Breast epithelium (tissue), 4 donors: ENCODE results near the gene DNAH7. TPM values are rescaled to one million over a fixed set of nuclear protein-coding genes. Genes with fewer than 3 reads are reported as not detected.

Experiments
- DNase-seq, 2 donors: peaks; one replicate each; pipeline ENCODE4 v3.0.0-alpha.2; 2019; ENCODE audit warnings: low spot score in 2 of 2
- H3K27ac ChIP-seq, 2 donors: fragments of 200-600 bp; sonication (generic) in 1 of 2; one replicate each; pipeline ENCODE4 v1.5.1; 2016 to 2019; ENCODE audit warnings: mild to moderate bottlenecking in 1 of 2
- H3K27me3 ChIP-seq, 2 donors: fragments of 200-600 bp; sonication (generic) in 1 of 2; one replicate each; pipeline versions ENCODE4 v1.5.1 to v1.6.0; 2017 to 2019; ENCODE audit warnings: control low read depth in 1 of 2, mild to moderate bottlenecking in 1 of 2
- H3K36me3 ChIP-seq: fragments of 200-600 bp; one replicate; pipeline ENCODE4 v1.5.1; 2019
- H3K4me1 ChIP-seq, 2 donors: fragments of 200-600 bp; sonication (generic); one replicate each; pipeline ENCODE4 v1.5.1; 2016 to 2019; ENCODE audit warnings: control low read depth in 1 of 2
- H3K4me3 ChIP-seq, 3 donors: fragments of 200-600 bp; sonication (generic); 1 replicate in 2 of 3; 2 replicates in 1 of 3; pipeline ENCODE4 v1.5.1; 2016 to 2019; ENCODE audit warnings: mild to moderate bottlenecking in 3 of 3, moderate library complexity in 2 of 3
- H3K9me3 ChIP-seq, 2 donors: fragments of 200-600 bp; sonication (generic) in 1 of 2; one replicate each; pipeline ENCODE4 v1.5.1; 2016 to 2019; ENCODE audit warnings: control low read depth in 1 of 2
- POLR2A ChIP-seq: fragments of 450-650 bp; IDR thresholded peaks from one replicate; pipeline ENCODE4 v1.6.1; 2016; ENCODE audit warnings: antibody characterized with exemption, mild to moderate bottlenecking, moderate library complexity
- POLR2AphosphoS5 ChIP-seq, 3 donors: sonication (generic); formaldehyde crosslinking; IDR thresholded peaks; one replicate each; pipeline ENCODE4 v1.6.1; 2017; ENCODE audit warnings: antibody characterized with exemption in 3 of 3
- intact Hi-C: fragments of 100-400 bp; cut with DNase I; formaldehyde crosslinking; loops from one replicate; pipeline ENCODE4 v1.15.1; 2023; ENCODE audit warnings: low total_unique reads
- total RNA-seq, 3 donors: library from RNA; depleted of rRNA; stranded (reverse); fragments of >200 nt; gene quantifications; one replicate each; pipeline ENCODE4 v1.1.0, GENCODE V29; 2016
- TF ChIP-seq, protein P1 (sequence below), 3 donors: fragments of 450-650 bp; IDR thresholded peaks; one replicate each; pipeline ENCODE4 v1.5.1; 2016 to 2017; ENCODE audit warnings: antibody characterized with exemption in 3 of 3, mild to moderate bottlenecking in 3 of 3, moderate library complexity in 3 of 3

Gene DNAH7
- total RNA-seq, 3 donors from 2014 or later = 1.3 to 10.5 (median 7.2) TPM

DNA sequence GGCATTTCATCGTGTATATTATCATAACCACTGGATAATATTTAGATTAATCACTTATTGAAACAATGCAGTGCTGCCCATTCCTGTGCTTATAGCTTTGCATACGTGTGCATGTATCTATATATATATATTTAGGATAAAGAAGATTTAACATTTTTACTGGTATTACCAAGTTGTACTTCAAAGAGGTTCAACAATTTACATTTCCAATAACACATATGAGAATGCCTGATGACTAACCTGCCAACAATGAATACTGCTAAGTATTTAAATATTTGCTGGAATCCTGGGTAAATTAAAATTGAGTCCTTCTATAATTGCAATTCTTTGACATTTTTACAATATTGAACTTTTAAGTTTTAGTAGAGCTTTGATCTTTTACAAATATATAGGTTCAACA is 300.2 kb downstream of the DNAH7 start:
- no peak for DNase-seq
- Histone ChIP-seq H3K27ac (no peak overlapping the region), H3K36me3 (no peaks in the 10 kb centered on the region), H3K4me3 (no peak overlapping the region), H3K4me1 (no peaks in the 10 kb centered on the region), H3K27me3 (no peaks in the 10 kb centered on the region), H3K9me3 (peaks cover 6 to 13% of the 10 kb centered on the region in 2 donors)
- intact Hi-C loops = no loop called here
- TF ChIP-seq POLR2A (no peak), POLR2AphosphoS5 (IDR thresholded peaks at IDR 0.05) (no peak)
- TF ChIP-seq, protein P1, sequence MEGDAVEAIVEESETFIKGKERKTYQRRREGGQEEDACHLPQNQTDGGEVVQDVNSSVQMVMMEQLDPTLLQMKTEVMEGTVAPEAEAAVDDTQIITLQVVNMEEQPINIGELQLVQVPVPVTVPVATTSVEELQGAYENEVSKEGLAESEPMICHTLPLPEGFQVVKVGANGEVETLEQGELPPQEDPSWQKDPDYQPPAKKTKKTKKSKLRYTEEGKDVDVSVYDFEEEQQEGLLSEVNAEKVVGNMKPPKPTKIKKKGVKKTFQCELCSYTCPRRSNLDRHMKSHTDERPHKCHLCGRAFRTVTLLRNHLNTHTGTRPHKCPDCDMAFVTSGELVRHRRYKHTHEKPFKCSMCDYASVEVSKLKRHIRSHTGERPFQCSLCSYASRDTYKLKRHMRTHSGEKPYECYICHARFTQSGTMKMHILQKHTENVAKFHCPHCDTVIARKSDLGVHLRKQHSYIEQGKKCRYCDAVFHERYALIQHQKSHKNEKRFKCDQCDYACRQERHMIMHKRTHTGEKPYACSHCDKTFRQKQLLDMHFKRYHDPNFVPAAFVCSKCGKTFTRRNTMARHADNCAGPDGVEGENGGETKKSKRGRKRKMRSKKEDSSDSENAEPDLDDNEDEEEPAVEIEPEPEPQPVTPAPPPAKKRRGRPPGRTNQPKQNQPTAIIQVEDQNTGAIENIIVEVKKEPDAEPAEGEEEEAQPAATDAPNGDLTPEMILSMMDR (IDR thresholded peaks at IDR 0.05) = no peak

DNA sequence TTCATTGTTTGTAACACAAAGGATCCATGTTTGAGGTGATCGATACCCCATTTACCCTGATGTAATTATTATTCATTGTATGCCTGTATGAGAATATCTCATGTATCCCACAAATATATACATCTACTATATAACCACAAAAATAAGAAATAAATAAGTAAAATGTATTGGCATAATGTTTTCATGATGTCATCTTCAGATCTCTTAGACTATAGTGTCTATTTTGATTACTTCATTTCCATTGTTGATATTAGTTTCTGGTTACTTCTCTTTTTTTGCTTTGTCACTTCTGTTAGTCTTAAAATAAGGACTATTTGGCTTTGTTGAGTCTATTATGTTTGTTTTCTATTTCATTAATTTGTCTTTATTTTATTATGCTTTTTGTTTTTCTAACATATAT is 301.9 kb downstream of the DNAH7 start:
- Histone ChIP-seq H3K36me3 (no peaks in the 10 kb centered on the region), H3K27ac (no peak overlapping the region), H3K9me3 (peaks cover 6 to 13% of the 10 kb centered on the region in 2 donors), H3K4me1 (no peaks in the 10 kb centered on the region), H3K27me3 (no peaks in the 10 kb centered on the region), H3K4me3 (no peak overlapping the region)
- TF ChIP-seq POLR2AphosphoS5 (IDR thresholded peaks at IDR 0.05) (no peak), POLR2A (no peak)
- TF ChIP-seq, protein P1 (IDR thresholded peaks at IDR 0.05) = no peak
- intact Hi-C loops = no loop called here
- no peak for DNase-seq

DNA sequence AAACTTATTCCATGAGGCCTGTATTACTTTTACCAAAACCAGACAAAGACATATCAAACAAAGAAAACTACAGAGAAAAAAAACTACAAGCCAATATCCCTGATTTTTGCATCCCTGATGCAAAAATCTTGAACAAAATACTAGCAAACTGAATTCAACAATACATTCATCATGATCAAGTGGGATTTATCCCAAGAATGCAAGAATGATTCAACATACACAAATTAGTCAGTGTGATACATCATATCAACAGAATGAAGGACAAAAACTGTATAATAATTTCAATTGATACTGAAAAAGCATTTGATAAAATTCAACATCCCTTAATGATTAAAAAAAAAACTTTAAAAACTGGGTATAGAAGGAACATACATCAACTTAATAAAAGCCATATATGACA is 304.8 kb downstream of the DNAH7 start:
- no peak for TF ChIP-seq POLR2AphosphoS5 (IDR thresholded peaks at IDR 0.05)
- TF ChIP-seq POLR2A = no peak
- TF ChIP-seq, protein P1 (IDR thresholded peaks at IDR 0.05) = no peak
- Histone ChIP-seq H3K4me1 (no peaks in the 10 kb centered on the region), H3K36me3 (no peaks in the 10 kb centered on the region), H3K4me3 (no peak overlapping the region), H3K27ac (no peak overlapping the region), H3K27me3 (no peaks in the 10 kb centered on the region), H3K9me3 (peaks cover 6 to 13% of the 10 kb centered on the region in 2 donors)
- intact Hi-C loops = no loop called here
- DNase-seq = no peak

DNA sequence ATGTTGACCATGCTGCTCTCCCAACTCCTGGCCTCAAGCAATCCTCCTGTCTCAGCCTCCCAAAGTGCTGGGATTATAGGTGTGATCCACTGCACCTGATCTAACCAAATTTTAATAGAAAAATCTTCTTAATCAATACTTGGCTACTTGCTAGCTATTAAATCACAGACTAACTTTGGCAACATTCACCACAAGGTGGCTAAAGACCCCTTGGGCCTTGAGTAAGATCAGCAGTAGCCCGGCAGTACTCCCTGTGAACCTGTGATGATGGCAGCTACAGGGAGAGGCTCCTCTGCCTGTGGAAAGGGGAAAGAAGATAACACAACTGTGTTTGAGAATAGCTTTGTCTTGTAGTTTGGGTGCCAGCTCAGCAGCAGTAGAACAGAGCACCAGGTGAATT is 308.8 kb downstream of the DNAH7 start:
- Histone ChIP-seq H3K4me1 (no peaks in the 10 kb centered on the region), H3K9me3 (peaks cover 3 to 7% of the 10 kb centered on the region in 2 donors), H3K27ac (no peak overlapping the region), H3K4me3 (no peak overlapping the region), H3K36me3 (no peaks in the 10 kb centered on the region), H3K27me3 (no peaks in the 10 kb centered on the region)
- no peak for DNase-seq
- intact Hi-C loops = no loop called here
- no peak for TF ChIP-seq POLR2A
- TF ChIP-seq, protein P1 (IDR thresholded peaks at IDR 0.05) = no peak
- no peak for TF ChIP-seq POLR2AphosphoS5 (IDR thresholded peaks at IDR 0.05)

DNA sequence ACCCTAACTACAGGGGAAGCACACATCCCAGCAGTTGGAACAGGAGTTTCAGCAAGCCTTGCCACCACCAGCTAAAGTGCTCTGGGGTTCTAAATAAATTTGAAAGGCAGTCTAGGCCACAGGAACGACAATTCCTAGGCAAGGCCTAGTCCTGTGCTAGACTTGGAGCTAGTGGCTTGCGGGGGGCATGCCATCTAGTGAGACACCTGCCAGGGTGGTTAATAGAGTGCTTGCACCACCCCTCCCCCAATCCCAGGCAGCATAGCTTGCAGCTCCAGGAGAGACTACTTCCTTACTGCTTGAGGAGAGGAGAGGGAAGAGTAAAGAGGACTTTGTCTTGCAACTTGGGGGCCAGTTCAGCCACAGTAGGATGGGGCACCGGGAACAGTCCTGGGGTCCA is 309.8 kb downstream of the DNAH7 start:
- TF ChIP-seq POLR2A (no peak), POLR2AphosphoS5 (IDR thresholded peaks at IDR 0.05) (no peak)
- TF ChIP-seq, protein P1 (IDR thresholded peaks at IDR 0.05) = no peak
- H3K9me3 ChIP-seq = no peaks in the 10 kb centered on the region
- intact Hi-C loops = no loop called here
- H3K27ac ChIP-seq = no peak overlapping the region
- no peaks in the 10 kb centered on the region for H3K27me3 ChIP-seq
- DNase-seq = no peak
- H3K4me1 ChIP-seq = no peaks in the 10 kb centered on the region
- no peak overlapping the region for H3K4me3 ChIP-seq
- H3K36me3 ChIP-seq = no peaks in the 10 kb centered on the region
